GM11168 (cell line): ENCODE measurements around the gene TBC1D5.
"Not testable (repeated sequence)": the region's sequence is repeated elsewhere in the genome, so short reads cannot be mapped to it uniquely, and the experiment has no call there.

Source experiments
- in situ Hi-C: fragments of 300-500 bp; cut with MboI; formaldehyde crosslinking; loops from one replicate; pipeline ENCODE4 v1.12.0; 2022; ENCODE audit warnings: low sequenced_read_pairs; ENCODE audit not compliant: unreplicated experiment

The TBC1D5 gene

GRCh38 chr3:17433876-17434275 is 308.6 kb downstream of the TBC1D5 start:
- in situ Hi-C loops = no loop called here

GRCh38 chr3:17432236-17432635 is 310.2 kb downstream of the TBC1D5 start:
- in situ Hi-C loops = no loop called here

- in situ Hi-C loops = no loop called here
These were observed 310.9 kb downstream of the TBC1D5 start for GRCh38 chr3:17431484-17432045.

GRCh38 chr3:17431004-17431403 is 311.4 kb downstream of the TBC1D5 start:
- in situ Hi-C loops = no loop called here

GRCh38 chr3:17430582-17430981 is 311.8 kb downstream of the TBC1D5 start:
- in situ Hi-C loops = no loop called here

- in situ Hi-C loops = loop anchor here (10.0 to 25.0 kb wide), 2 partner anchors 411 to 837 kb away; no protein-coding TSS in a partner anchor
These were observed 318.5 kb downstream of the TBC1D5 start for GRCh38 chr3:17423786-17424536.

GRCh38 chr3:17422636-17423035 is 319.8 kb downstream of the TBC1D5 start:
- in situ Hi-C loops = loop anchor here (10.0 to 25.0 kb wide), 2 partner anchors 412 to 835 kb away; no protein-coding TSS in a partner anchor

- in situ Hi-C loops = loop anchor here (10.0 to 25.0 kb wide), 2 partner anchors 414 to 833 kb away; no protein-coding TSS in a partner anchor
These were observed 321.8 kb downstream of the TBC1D5 start for GRCh38 chr3:17420668-17421067.

GRCh38 chr3:17412950-17413530 is 329.4 kb downstream of the TBC1D5 start:
- in situ Hi-C loops = loop anchor here (25.0 kb wide), 1 partner anchor 826 kb away; no protein-coding TSS in a partner anchor

GRCh38 chr3:17411157-17411877 is 331.1 kb downstream of the TBC1D5 start:
- in situ Hi-C loops = loop anchor here (25.0 kb wide), 1 partner anchor 824 kb away; no protein-coding TSS in a partner anchor

GRCh38 chr3:17407576-17407975 is 334.9 kb downstream of the TBC1D5 start:
- in situ Hi-C loops = loop anchor here (25.0 kb wide), 1 partner anchor 820 kb away; no protein-coding TSS in a partner anchor

GRCh38 chr3:17404548-17404947 is 337.9 kb downstream of the TBC1D5 start:
- in situ Hi-C loops = loop anchor here (25.0 kb wide), 1 partner anchor 817 kb away; no protein-coding TSS in a partner anchor

- in situ Hi-C loops = loop anchor here (25.0 kb wide), 1 partner anchor 815 kb away; no protein-coding TSS in a partner anchor
These were observed 340.0 kb downstream of the TBC1D5 start for GRCh38 chr3:17402442-17402841.

- in situ Hi-C loops = loop anchor here (25.0 kb wide), 1 partner anchor 815 kb away; no protein-coding TSS in a partner anchor
These were observed 340.5 kb downstream of the TBC1D5 start for GRCh38 chr3:17401912-17402311.

GRCh38 chr3:17399586-17399985 is 342.8 kb downstream of the TBC1D5 start:
- in situ Hi-C loops = loop anchor here (5.0 kb wide), 1 partner anchor 137 kb away; no protein-coding TSS in a partner anchor

- in situ Hi-C loops = loop anchor here (5.0 kb wide), 1 partner anchor 137 kb away; no protein-coding TSS in a partner anchor
These were observed 343.4 kb downstream of the TBC1D5 start for GRCh38 chr3:17398959-17399551.

GRCh38 chr3:17396036-17396435 is 346.4 kb downstream of the TBC1D5 start:
- in situ Hi-C loops = loop anchor here (5.0 kb wide), 1 partner anchor 134 kb away; no protein-coding TSS in a partner anchor

- in situ Hi-C loops = loop anchor here (5.0 kb wide), 1 partner anchor 132 kb away; no protein-coding TSS in a partner anchor
These were observed 347.8 kb downstream of the TBC1D5 start for GRCh38 chr3:17394541-17395155.

GRCh38 chr3:17392516-17392915 is 349.9 kb downstream of the TBC1D5 start:
- in situ Hi-C loops = not testable (repeated sequence)
